Measurements from ENCODE around the gene ZBTB8OS. TPM values are rescaled to one million over a fixed set of nuclear protein-coding genes. Genes with fewer than 3 reads are reported as not detected.

Gene ZBTB8OS

DNA sequence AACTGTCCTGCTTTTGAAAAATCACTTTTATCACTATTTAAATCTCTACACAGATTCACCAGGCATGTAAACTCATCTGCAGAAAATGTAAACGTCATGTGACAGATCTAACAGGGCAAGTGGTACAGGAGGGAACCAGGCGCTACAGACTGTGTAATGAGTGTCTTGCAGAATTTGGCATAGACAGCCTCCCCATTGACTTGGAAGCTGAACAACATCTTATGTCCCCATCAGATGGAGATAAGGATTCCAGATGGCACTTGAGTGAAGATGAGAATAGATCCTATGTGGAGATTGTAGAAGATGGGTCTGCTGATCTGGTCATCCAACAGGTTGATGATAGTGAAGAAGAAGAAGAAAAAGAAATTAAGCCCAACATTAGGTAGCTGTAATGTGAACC, 50.3 kb downstream of the ZBTB8OS start:
- H3K4ac ChIP-seq (ENCODE audit: low read depth, low read length): no peak overlapping the region
- no peak overlapping the region for H2BK15ac ChIP-seq (replicated peaks; ENCODE audit: low read depth)
- H3K9ac ChIP-seq (ENCODE audit: low read length): no peak overlapping the region
- no CpG with 5 or more reads among the region's 2 CpGs for WGBS (ENCODE audit: extremely low coverage, insufficient coverage, low lambda C conversion rate)
- H2BK5ac ChIP-seq (ENCODE audit: low read length): no peak overlapping the region
- no peak overlapping the region for H3K56ac ChIP-seq (ENCODE audit: low read length)
- no peaks in the 10 kb centered on the region for H3K79me2 ChIP-seq (ENCODE audit: control insufficient read depth, insufficient read depth, low read length)
- no peak for DNase-seq
- no peaks in the 10 kb centered on the region for H3K27me3 ChIP-seq (ENCODE audit: insufficient read depth, low read length, poor library complexity)
- no peaks in the 10 kb centered on the region for H3K79me1 ChIP-seq (ENCODE audit: low read length)
- no peak overlapping the region for H3K4me3 ChIP-seq (ENCODE audit: low read length)
- no peak overlapping the region for H3K4me2 ChIP-seq (ENCODE audit: low read length)
- H3K36me3 ChIP-seq (ENCODE audit: control insufficient read depth, insufficient read depth, low read length): no peaks in the 10 kb centered on the region
- H4K8ac ChIP-seq (ENCODE audit: low read depth, low read length): no peak overlapping the region
- H2BK120ac ChIP-seq (ENCODE audit: low read depth, low read length): no peak overlapping the region
- H3K18ac ChIP-seq (ENCODE audit: low read length): no peak overlapping the region
- H2AK5ac ChIP-seq (ENCODE audit: low read length): no peak overlapping the region
- no peak overlapping the region for H3K27ac ChIP-seq (ENCODE audit: low read depth, low read length)
- H3K23ac ChIP-seq (ENCODE audit: low read length): no peak overlapping the region
- H4K5ac ChIP-seq (ENCODE audit: low read length): no peak overlapping the region
- H3K4me1 ChIP-seq (ENCODE audit: control insufficient read depth, low read depth, low read length): no peaks in the 10 kb centered on the region

DNA sequence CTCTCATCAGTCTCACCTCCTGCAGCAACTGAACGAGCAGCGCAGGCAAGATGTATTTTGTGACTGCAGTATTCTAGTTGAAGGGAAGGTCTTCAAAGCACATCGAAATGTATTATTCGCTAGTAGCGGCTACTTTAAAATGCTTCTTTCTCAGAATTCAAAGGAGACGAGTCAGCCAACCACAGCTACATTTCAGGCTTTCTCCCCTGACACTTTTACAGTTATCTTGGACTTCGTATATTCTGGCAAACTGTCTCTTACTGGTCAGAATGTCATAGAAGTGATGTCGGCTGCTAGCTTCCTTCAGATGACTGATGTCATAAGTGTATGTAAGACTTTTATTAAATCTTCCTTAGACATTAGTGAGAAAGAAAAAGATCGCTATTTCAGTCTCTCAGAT, 57.4 kb downstream of the ZBTB8OS start:
- H3K36me3 ChIP-seq (ENCODE audit: control insufficient read depth, insufficient read depth, low read length): peaks cover 2% of the 10 kb centered on the region
- no peak overlapping the region for H4K8ac ChIP-seq (ENCODE audit: low read depth, low read length)
- WGBS (ENCODE audit: extremely low coverage, insufficient coverage, low lambda C conversion rate): no CpG with 5 or more reads among the region's 9 CpGs

DNA sequence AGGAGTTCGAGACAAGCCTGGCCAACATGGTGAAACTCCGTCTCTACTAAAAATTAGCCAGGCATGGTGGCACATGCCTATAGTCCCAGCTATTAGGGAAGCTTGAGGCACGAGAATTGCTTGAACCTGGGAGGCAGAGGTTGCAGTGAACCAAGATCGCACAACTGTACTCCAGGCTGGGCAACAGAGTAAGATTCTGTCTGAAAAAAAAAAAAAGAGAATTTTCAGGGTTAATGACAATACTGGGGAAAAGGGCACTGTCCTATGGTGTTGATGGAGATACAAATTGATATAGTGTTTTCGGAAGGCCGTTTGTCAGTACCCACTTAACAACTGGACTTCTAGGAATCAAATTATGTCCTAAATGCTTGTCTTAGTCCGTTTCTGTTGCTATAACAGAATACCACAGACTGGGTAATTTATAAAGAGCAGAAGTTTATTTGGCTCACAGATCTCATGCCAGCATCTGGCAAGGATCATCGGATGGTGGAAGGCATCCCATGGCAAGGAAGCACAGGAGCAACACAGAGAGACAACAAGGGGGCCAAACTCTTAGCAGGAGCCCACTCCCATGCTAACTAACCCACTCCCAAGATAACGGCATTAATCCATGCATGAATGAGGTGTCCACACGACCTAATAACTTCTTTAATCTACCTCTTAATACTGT, 69.9 kb downstream of the ZBTB8OS start:
- no peak overlapping the region for H3K4ac ChIP-seq (ENCODE audit: low read depth, low read length)
- no peak overlapping the region for H2BK120ac ChIP-seq (ENCODE audit: low read depth, low read length)
- DNase-seq: no peak

More for the DNA sequence above, 57.4 kb downstream of the ZBTB8OS start:
- Histone ChIP-seq H3K27ac (ENCODE audit: low read depth, low read length) (no peak overlapping the region), H3K4me2 (ENCODE audit: low read length) (no peak overlapping the region), H3K18ac (ENCODE audit: low read length) (no peak overlapping the region), H3K4ac (ENCODE audit: low read depth, low read length) (no peak overlapping the region), H3K27me3 (ENCODE audit: insufficient read depth, low read length, poor library complexity) (no peaks in the 10 kb centered on the region), H4K5ac (ENCODE audit: low read length) (no peak overlapping the region), H3K23ac (ENCODE audit: low read length) (no peak overlapping the region), H2BK120ac (ENCODE audit: low read depth, low read length) (no peak overlapping the region), H2BK15ac (replicated peaks; ENCODE audit: low read depth) (no peak overlapping the region), H3K4me1 (ENCODE audit: control insufficient read depth, low read depth, low read length) (no peaks in the 10 kb centered on the region), H3K79me2 (ENCODE audit: control insufficient read depth, insufficient read depth, low read length) (no peaks in the 10 kb centered on the region), H3K4me3 (ENCODE audit: low read length) (no peak overlapping the region), H2BK5ac (ENCODE audit: low read length) (no peak overlapping the region), H3K9ac (ENCODE audit: low read length) (no peak overlapping the region), H3K79me1 (ENCODE audit: low read length) (no peaks in the 10 kb centered on the region), H3K56ac (ENCODE audit: low read length) (no peak overlapping the region), H2AK5ac (ENCODE audit: low read length) (no peak overlapping the region)
- no peak for DNase-seq

More for the DNA sequence above, 69.9 kb downstream of the ZBTB8OS start:
- Histone ChIP-seq H2AK5ac (ENCODE audit: low read length) (no peak overlapping the region), H3K27me3 (ENCODE audit: insufficient read depth, low read length, poor library complexity) (no peaks in the 10 kb centered on the region), H3K79me2 (ENCODE audit: control insufficient read depth, insufficient read depth, low read length) (no peaks in the 10 kb centered on the region), H3K79me1 (ENCODE audit: low read length) (no peaks in the 10 kb centered on the region), H3K4me2 (ENCODE audit: low read length) (no peak overlapping the region), H2BK15ac (replicated peaks; ENCODE audit: low read depth) (no peak overlapping the region), H3K56ac (ENCODE audit: low read length) (no peak overlapping the region), H2BK5ac (ENCODE audit: low read length) (no peak overlapping the region), H3K27ac (ENCODE audit: low read depth, low read length) (no peak overlapping the region), H3K9ac (ENCODE audit: low read length) (no peak overlapping the region), H4K5ac (ENCODE audit: low read length) (no peak overlapping the region), H3K23ac (ENCODE audit: low read length) (no peak overlapping the region), H3K4me1 (ENCODE audit: control insufficient read depth, low read depth, low read length) (no peaks in the 10 kb centered on the region), H4K8ac (ENCODE audit: low read depth, low read length) (no peak overlapping the region), H3K18ac (ENCODE audit: low read length) (no peak overlapping the region), H3K4me3 (ENCODE audit: low read length) (no peak overlapping the region), H3K36me3 (ENCODE audit: control insufficient read depth, insufficient read depth, low read length) (no peaks in the 10 kb centered on the region)
- WGBS (ENCODE audit: extremely low coverage, insufficient coverage, low lambda C conversion rate): no CpG with 5 or more reads among the region's 10 CpGs

Small RNA genes within 50 kb of the gene (small RNA-seq; reads per million reads assigned to genes)
- gene RF00019 (ENCODE audit: insufficient read depth): not detected
